ENCODE data around the gene CFAP92.
"Not testable (repeated sequence)": the region's sequence is repeated elsewhere in the genome, so short reads cannot be mapped to it uniquely, and the experiment has no call there.

CFAP92 gene

DNA sequence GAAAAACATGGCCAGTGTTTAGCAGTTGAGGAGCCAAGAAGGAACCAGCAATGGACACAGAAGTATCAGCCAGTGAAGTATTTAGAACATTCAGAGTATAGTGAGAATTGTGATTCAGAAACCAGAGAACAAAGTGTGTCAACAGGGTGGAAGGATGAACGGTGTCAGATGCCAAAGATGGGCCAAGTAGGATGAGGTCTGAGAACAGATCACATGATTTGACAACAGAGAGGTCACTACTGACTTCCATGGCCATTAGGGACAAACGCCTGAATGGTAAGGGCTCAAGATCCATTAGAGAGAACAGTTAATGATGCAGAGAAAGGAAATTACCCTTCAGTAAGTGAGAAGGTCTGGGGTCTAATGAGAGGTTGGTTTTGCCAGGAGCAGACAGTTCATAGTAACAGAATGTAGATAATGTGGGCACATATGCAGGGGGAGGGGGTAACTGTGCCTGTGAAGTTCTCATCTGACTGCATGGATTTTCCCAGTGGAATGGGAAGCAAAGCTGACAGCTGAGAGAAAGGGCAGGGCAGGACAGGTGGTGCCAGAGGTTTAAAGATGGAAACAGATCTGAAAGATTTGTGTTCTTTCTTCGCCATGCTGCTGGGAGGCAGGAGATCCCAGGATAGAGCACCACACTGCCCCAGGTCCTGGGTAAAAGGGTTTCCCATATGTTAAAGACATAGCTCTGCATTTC is 119.2 kb downstream of the CFAP92 start:
- H3K27ac Mint-ChIP-seq = peak overlapping the region; percentile 13
- no peaks in the 10 kb centered on the region for H3K27me3 Mint-ChIP-seq
- no peaks in the 10 kb centered on the region for H3K36me3 Mint-ChIP-seq
- H3K4me3 Mint-ChIP-seq = no peak overlapping the region
- no peaks in the 10 kb centered on the region for H3K9me3 Mint-ChIP-seq (ENCODE audit: low read depth)
- peaks cover 29% of the 10 kb centered on the region for H3K4me1 Mint-ChIP-seq (ENCODE audit: low read depth)

DNA sequence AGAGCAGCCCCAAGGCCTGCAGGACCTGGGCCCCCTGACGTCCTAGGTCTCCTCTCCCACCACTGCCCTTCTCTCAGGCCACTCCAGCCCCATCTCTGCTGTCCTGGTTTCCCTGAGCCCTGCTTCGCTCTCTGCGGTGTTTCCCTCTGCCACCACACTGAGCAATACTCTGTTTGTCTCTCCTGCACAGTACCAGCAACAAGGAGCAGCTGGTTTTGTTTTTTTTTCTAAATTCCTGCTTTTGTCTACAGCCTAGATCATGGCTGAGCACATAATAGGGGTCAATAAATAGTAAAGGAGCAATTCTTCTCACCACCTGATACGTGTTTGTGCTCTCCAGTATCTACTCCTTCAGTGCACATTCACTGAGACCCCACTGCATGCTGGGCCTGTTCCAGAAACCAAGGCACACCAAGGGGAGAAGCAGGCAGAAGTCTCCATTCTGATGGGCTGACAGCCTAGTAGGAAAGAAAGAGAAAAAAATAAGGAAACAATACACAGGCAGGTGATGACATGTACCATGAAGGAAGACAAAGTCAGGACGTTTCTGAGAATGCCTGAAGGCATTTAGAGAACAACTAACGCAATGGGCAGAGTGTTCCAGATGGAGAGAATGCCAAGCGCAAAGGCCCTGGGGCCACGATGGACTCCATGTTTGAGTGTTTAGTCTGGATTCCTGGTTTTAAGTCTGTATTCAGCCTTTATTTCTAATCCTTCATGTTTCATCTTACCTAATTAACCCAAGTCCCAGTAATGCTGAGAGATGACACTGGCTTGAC is 120.4 kb downstream of the CFAP92 start:
- no peak overlapping the region for H3K27ac Mint-ChIP-seq

DNA sequence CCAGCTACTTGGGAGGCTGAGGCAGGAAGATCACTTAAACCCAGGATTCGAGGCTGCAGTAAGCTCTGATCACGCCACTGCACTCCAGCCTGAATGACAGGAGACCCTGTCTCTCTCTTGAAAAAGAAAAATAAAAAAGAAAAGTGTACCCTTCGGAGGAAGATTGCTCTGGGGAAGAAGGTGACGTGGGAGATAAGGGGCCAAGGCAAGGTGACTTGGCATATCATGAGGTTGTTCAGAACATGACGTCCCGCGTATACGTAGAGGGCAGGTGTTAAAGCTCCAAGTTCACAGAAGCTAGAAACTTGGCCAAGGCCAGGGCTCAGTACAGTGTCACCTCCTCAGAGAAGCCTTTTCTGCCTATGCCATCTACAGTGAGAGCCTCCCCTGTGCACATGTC is 121.1 kb downstream of the CFAP92 start:
- H3K4me3 Mint-ChIP-seq = no peak overlapping the region
- H3K27me3 Mint-ChIP-seq = no peaks in the 10 kb centered on the region
- no peaks in the 10 kb centered on the region for H3K36me3 Mint-ChIP-seq
- no peaks in the 10 kb centered on the region for H3K9me3 Mint-ChIP-seq (ENCODE audit: low read depth)
- no peak overlapping the region for H3K27ac Mint-ChIP-seq
- H3K4me1 Mint-ChIP-seq (ENCODE audit: low read depth) = peaks cover 19% of the 10 kb centered on the region

More for the DNA sequence above, 120.4 kb downstream of the CFAP92 start:
- H3K4me3 Mint-ChIP-seq = no peak overlapping the region
- no peaks in the 10 kb centered on the region for H3K36me3 Mint-ChIP-seq
- peaks cover 24% of the 10 kb centered on the region for H3K4me1 Mint-ChIP-seq (ENCODE audit: low read depth)
- no peaks in the 10 kb centered on the region for H3K27me3 Mint-ChIP-seq
- no peaks in the 10 kb centered on the region for H3K9me3 Mint-ChIP-seq (ENCODE audit: low read depth)

DNA sequence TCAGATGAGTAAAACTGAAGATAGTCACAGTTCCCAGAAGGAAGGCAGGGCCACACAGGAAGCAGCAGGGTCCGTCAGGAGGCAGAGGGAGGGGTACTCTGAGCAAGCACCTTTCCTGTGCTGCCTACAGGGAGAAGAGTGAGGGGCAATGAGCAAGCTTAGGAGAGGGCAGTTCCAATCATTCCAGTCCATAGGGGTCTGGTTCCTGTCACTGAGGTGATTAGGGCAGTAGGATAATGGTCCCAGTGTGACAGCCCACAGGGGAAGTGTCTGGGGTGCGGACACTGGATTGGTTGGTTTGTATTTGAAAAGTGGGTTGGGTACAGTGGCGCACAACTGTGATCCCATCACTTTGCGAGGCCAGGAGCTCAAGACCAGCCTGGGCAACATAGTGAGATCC is 121.6 kb downstream of the CFAP92 start:
- H3K36me3 Mint-ChIP-seq = no peaks in the 10 kb centered on the region
- H3K4me1 Mint-ChIP-seq (ENCODE audit: low read depth) = peaks cover 14% of the 10 kb centered on the region
- H3K4me3 Mint-ChIP-seq = no peak overlapping the region
- H3K27ac Mint-ChIP-seq = no peak overlapping the region
- no peaks in the 10 kb centered on the region for H3K9me3 Mint-ChIP-seq (ENCODE audit: low read depth)
- no peaks in the 10 kb centered on the region for H3K27me3 Mint-ChIP-seq

DNA sequence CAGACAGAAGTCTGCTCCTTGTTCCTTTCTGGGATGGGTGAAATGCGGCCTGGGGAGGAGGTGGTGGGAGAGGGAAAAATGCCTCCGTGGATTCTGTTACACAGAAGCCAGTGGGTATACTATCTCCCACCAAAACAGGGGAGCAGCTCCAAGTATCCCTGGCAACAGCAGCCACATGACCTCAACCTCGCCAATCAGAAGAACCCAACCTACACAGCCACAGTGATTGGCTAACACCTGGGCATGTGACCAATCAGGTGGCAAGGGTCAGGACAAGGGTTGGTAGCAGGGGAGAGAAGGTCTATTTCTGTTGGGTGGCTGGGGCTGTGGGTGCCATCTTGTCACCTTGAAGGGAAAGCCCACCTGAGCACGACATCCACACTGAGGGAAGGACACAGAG is 123.5 kb downstream of the CFAP92 start:
- H3K9me3 Mint-ChIP-seq (ENCODE audit: low read depth) = no peaks in the 10 kb centered on the region
- H3K36me3 Mint-ChIP-seq = no peaks in the 10 kb centered on the region
- H3K27ac Mint-ChIP-seq = no peak overlapping the region
- H3K27me3 Mint-ChIP-seq = no peaks in the 10 kb centered on the region
- H3K4me1 Mint-ChIP-seq (ENCODE audit: low read depth) = peaks cover 1% of the 10 kb centered on the region
- H3K4me3 Mint-ChIP-seq = no peak overlapping the region

DNA sequence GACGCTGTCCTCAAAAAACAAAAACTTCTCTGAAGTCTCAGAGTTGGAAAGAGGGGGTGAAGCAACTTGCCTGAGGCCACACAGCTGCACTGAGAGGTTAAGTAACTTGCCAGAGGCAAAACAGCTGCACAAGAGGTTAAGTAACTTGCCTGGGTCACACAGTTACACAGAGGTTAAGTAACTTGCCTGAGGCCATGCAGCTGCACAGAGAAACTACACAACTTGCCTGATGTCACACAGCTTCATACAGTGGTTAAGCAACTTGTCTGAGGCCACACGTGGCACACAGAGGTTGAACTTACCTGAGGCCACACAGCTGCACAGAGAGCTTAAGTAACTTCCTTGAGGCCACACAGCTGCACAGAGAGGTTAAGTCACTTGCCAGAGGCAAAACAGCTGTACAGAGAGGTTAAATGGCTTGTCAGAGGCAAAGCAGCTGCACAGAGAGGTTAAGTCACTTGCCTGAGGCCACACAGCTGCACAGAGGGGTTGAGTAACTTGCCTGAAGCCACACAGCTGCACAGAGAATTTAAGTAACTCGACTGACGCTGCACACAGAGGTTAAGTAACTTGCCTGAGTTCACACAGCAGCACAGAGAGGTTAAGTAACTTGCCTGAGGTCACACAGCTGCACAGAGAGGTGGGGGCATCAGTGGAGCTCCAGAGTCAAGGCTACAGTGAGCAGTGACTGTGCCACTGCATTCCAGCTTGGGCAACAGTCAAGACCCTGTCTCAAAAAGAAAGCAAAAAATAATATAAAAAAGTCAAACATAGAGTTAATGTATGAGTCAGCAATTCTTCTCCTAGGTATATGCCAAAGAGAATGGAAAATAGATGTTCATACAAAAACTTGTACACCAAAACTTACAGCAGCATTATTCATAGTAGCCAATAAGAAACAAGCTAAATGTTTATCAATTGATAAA is 126.4 kb downstream of the CFAP92 start:
- no peaks in the 10 kb centered on the region for H3K27me3 Mint-ChIP-seq
- H3K9me3 Mint-ChIP-seq (ENCODE audit: low read depth) = no peaks in the 10 kb centered on the region
- H3K4me3 Mint-ChIP-seq = no peak overlapping the region
- H3K27ac Mint-ChIP-seq = no peak overlapping the region
- no peaks in the 10 kb centered on the region for H3K4me1 Mint-ChIP-seq (ENCODE audit: low read depth)
- no peaks in the 10 kb centered on the region for H3K36me3 Mint-ChIP-seq

DNA sequence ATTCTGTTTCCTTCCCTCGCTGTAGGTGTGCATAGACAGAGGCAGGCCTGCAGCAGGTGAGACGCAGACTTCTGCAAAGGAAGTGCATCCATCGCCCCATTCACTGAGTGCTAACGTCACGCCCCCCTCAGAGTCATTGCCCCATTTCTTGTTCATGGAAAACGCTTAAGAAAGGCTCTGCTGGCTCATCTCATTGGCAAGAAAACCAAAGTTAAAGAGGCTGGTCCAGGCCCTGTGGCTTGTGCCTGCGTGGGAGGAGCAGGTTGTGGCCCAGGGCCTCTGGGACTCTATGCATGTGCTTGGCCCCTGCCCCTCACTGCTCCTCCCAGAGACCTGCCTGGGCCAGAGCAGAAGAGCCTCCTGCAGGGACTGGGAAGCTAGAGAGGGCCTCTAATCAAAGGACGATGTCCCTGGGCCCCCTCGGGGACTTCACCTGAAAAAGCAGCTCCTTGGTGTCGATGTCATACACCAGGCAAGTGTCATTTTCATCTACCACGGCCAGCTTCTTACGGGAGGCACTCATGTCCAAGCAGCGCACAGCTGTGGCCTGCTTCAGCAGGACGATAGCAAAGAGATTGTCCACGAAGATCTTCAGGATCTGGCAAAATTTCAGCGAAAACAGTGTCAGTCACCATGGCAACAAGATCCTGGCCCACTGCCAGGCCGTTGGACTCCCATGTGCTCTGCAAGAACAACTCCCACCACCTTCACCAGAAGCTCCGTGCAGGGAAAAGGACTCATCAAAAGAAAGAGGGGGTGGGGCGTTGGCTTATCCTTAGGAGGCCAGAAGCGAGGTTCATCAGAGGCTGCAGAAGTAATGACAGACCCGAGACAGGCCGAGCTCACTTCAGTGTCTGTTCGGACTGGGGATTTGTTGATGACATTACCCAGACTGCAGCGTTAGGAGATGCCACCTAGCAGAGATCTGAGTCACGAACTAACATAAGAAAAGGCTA is 128.7 kb downstream of the CFAP92 start:
- H3K9me3 Mint-ChIP-seq (ENCODE audit: low read depth); H3K4me3 Mint-ChIP-seq; H3K4me1 Mint-ChIP-seq (ENCODE audit: low read depth); H3K27ac Mint-ChIP-seq; H3K27me3 Mint-ChIP-seq; H3K36me3 Mint-ChIP-seq: not testable (repeated sequence)

DNA sequence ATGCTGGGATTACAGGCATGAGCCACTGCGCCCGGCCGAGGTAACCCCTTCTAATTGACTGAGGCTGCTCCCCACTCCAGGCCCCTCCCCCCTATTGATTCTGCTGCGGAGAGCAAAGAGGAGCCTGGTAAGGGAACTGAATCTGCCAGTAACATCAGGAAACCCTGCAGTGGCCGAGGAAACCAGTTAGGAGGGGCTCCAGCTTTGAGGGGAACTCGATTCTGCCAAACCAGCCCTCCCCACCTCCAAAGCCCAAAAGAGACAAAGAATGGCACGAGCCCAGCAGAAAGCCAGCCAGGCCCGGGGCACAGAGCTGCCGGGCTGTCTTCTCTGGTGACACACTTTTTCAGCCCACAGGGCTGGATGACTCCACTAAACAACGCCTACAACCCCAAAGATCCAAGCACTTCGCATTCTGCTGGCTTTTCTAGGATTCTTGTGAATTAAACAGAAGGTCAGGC is 129.5 kb downstream of the CFAP92 start:
- no peaks in the 10 kb centered on the region for H3K9me3 Mint-ChIP-seq (ENCODE audit: low read depth)
- no peak overlapping the region for H3K27ac Mint-ChIP-seq
- peaks cover 7% of the 10 kb centered on the region for H3K36me3 Mint-ChIP-seq
- H3K27me3 Mint-ChIP-seq = no peaks in the 10 kb centered on the region
- H3K4me3 Mint-ChIP-seq = no peak overlapping the region
- no peaks in the 10 kb centered on the region for H3K4me1 Mint-ChIP-seq (ENCODE audit: low read depth)

DNA sequence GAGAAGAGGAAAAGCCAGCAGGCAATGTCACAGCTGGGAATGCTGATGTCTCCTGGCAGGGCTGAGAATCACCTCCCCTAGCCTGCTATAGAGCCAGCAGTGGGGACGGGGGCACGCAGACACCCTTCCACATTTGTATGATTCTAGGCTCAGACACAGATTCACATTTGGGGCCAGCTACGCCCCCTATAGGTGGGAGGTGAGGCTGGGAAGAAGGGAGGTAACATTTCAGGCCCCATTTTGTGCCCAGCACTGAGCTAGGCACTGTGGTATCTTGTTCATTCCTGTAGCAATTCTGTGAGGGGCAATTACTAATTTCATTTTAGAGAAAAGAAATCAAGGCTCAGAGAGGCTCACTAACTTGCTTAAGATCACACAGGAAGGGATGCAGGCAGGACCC is 130.3 kb downstream of the CFAP92 start:
- H3K4me1 Mint-ChIP-seq (ENCODE audit: low read depth) = no peaks in the 10 kb centered on the region
- H3K27me3 Mint-ChIP-seq = no peaks in the 10 kb centered on the region
- H3K4me3 Mint-ChIP-seq = no peak overlapping the region
- H3K36me3 Mint-ChIP-seq = peaks cover 10% of the 10 kb centered on the region
- H3K9me3 Mint-ChIP-seq (ENCODE audit: low read depth) = no peaks in the 10 kb centered on the region
- H3K27ac Mint-ChIP-seq = no peak overlapping the region

DNA sequence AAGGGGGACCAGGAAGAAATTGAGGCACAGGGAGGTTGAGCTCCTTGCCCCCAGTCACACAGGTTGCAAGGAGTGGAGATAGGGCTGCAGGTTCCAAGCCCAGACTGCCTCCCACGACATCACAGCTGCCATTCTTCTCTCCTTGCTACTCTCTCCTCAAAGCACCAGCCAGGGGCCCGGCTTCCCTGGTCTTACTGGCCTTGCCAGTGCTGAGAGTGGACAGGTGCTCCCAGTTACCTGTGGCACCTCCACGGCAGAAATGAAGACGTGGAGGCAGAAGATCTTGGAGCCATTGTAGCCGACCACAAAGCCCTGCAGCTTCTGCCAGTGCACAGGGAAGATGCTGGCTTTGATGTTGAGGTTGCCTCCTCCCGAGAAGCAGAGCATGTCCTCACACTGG is 132.4 kb downstream of the CFAP92 start:
- no peak overlapping the region for H3K4me3 Mint-ChIP-seq
- no peaks in the 10 kb centered on the region for H3K4me1 Mint-ChIP-seq (ENCODE audit: low read depth)
- no peaks in the 10 kb centered on the region for H3K9me3 Mint-ChIP-seq (ENCODE audit: low read depth)
- H3K27ac Mint-ChIP-seq = no peak overlapping the region
- H3K27me3 Mint-ChIP-seq = no peaks in the 10 kb centered on the region
- peaks cover 15% of the 10 kb centered on the region for H3K36me3 Mint-ChIP-seq
